MCF 10A (cell line): ENCODE measurements around the gene CNP. TPM values are rescaled to one million over a fixed set of nuclear protein-coding genes. Genes with fewer than 3 reads are reported as not detected.

ENCODE experiments used
- Bru-seq: library from RNA; stranded (reverse); fragments of 400-500 nt; gene quantifications from one replicate; lab custom pipeline; 2021; lab: Mats Ljungman, UMichigan
- BruChase-seq, 2 experiments: library from RNA; stranded (reverse); fragments of 400-500 nt; gene quantifications; one replicate each; lab custom pipeline; 2021; lab: Mats Ljungman, UMichigan
- BruUV-seq: library from RNA; stranded (reverse); fragments of 400-500 nt; replicated peaks from 2 replicates; lab custom pipeline; 2021; lab: Mats Ljungman, UMichigan
- CTCF ChIA-PET: fragments of 300-600 bp; sonication (Branson Sonifier 250); formaldehyde crosslinking; extraction: SDS; loops from one replicate; lab custom pipeline; 2021; ENCODE audit warnings: antibody characterized with exemption, inconsistent platforms; lab: Yijun Ruan, JAX
- POLR2A ChIA-PET: fragments of 300-600, 350-650 bp; sonication (Branson Sonifier 250); formaldehyde crosslinking; extraction: SDS; loops from one replicate; lab custom pipeline; 2020; ENCODE audit warnings: antibody characterized with exemption, inconsistent platforms; lab: Yijun Ruan, JAX
- DNase-seq: peaks from one replicate; pipeline ENCODE4 v3.0.0-alpha.2; 2018; ENCODE audit not compliant: unreplicated experiment
- H3K27ac Mint-ChIP-seq: one replicate; pipeline ENCODE4 v1.8.0; 2022; ENCODE audit warnings: mild to moderate bottlenecking, low read depth, mixed read lengths; ENCODE audit not compliant: unreplicated experiment
- H3K27me3 Mint-ChIP-seq: one replicate; pipeline ENCODE4 v1.8.0; 2022; ENCODE audit warnings: mixed read lengths; ENCODE audit not compliant: insufficient read depth, unreplicated experiment
- H3K36me3 Mint-ChIP-seq: one replicate; pipeline ENCODE4 v1.8.0; 2022; ENCODE audit warnings: mild to moderate bottlenecking, moderate library complexity, mixed read lengths; ENCODE audit not compliant: insufficient read depth, unreplicated experiment
- H3K4me1 Mint-ChIP-seq: one replicate; pipeline ENCODE4 v1.8.0; 2022; ENCODE audit warnings: mixed read lengths; ENCODE audit not compliant: insufficient read depth, unreplicated experiment
- H3K4me3 Mint-ChIP-seq: one replicate; pipeline ENCODE4 v1.8.0; 2022; ENCODE audit warnings: mild to moderate bottlenecking, moderate library complexity, mixed read lengths; ENCODE audit not compliant: unreplicated experiment
- H3K9me3 Mint-ChIP-seq: one replicate; pipeline ENCODE4 v1.8.0; 2022; ENCODE audit warnings: mixed read lengths; ENCODE audit not compliant: unreplicated experiment
- intact Hi-C: fragments of 100-400 bp; cut with micrococcal nuclease; formaldehyde crosslinking; loops from 2 replicates; pipeline ENCODE4 v1.14.1; 2022
- long read RNA-seq: library from polyadenylated mRNA; stranded (forward); transcript quantifications from one replicate; pipeline ENCODE4 v2.0.0, GENCODE V29; 2022
- total RNA-seq: library from RNA; stranded (reverse); gene quantifications from 2 replicates; pipeline ENCODE4 v1.2.3, GENCODE V29; 2022
- TF ChIP-seq, protein P1 (sequence below): fragments of 200-600 bp; IDR thresholded peaks from one replicate; pipeline ENCODE4 v1.8.0; 2022; ENCODE audit warnings: antibody characterized with exemption, mild to moderate bottlenecking; ENCODE audit not compliant: unreplicated experiment

Gene CNP
- total RNA-seq, result 42.6 and 46.2 TPM in 2 replicates
- Bru-seq, nascent RNA, result percentile 62 among the genes with signal in this experiment
- percentile 88 among the genes with signal in this experiment for BruChase-seq, experiment 1, labeled RNA remaining after a 6-hour chase
- percentile 71 among the genes with signal in this experiment for BruChase-seq, experiment 2, labeled RNA remaining after a 2-hour chase
- long read RNA-seq, full-length matches to known transcripts, result 110 of 127 reads
- long read RNA-seq, partial matches to known transcripts, result 7 of 127 reads
- long read RNA-seq, other reads (novel, unspliced or antisense), result 10 of 127 reads

DNA sequence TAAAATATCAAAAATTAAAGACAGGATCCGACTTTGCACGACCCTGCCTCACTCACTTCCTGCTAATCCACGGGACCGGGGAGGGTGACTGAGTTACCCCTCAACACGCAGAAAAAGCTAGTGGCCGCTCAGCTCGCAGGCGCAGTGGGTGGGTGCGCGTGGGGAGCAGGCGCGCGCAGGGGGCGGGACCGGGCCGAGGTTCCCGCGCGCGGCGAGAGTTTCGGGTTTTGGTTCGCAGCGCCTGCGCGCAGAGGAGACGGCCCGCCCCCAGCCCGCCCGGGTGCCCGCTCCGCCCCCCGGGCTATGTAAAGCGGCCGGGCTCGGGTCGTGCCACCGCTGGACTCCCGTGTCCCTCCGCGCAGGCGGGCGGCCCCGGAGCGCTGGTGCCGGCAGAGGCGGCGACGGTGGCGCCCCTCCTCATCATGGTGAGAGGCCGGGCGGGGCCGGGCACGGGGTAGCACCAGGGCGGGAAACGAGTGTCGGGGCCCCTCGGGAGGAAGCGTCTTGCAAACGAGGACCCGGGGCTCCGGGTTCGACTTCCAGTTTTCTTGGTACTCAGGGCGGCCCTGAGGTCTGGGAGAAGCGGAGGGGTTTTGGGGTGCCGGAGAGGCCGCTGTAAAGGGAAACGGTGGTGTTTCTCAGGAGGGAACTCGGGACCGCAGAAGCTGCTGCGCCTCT is at the start of gene CNP:
Gene CNP, plus strand, starts transcription at position 333 of the 678 bp plus-strand sequence. Its CDS starts 90 bp downstream, at position 423.
- TF ChIP-seq, protein P1, sequence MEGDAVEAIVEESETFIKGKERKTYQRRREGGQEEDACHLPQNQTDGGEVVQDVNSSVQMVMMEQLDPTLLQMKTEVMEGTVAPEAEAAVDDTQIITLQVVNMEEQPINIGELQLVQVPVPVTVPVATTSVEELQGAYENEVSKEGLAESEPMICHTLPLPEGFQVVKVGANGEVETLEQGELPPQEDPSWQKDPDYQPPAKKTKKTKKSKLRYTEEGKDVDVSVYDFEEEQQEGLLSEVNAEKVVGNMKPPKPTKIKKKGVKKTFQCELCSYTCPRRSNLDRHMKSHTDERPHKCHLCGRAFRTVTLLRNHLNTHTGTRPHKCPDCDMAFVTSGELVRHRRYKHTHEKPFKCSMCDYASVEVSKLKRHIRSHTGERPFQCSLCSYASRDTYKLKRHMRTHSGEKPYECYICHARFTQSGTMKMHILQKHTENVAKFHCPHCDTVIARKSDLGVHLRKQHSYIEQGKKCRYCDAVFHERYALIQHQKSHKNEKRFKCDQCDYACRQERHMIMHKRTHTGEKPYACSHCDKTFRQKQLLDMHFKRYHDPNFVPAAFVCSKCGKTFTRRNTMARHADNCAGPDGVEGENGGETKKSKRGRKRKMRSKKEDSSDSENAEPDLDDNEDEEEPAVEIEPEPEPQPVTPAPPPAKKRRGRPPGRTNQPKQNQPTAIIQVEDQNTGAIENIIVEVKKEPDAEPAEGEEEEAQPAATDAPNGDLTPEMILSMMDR, result no peak
- DNase-seq, result peak; percentile 88
- peak within 1 kb of the TSS; percentile 77 for H3K27ac Mint-ChIP-seq
- H3K36me3 Mint-ChIP-seq, result peaks cover 38% of the 10 kb centered on the region
- CTCF ChIA-PET, result interaction anchor here (0.7 to 1.0 kb wide), 2 partner anchors 36 to 1451 kb away, joined by 3 read pairs; partner anchors contain the start of gene ODAD4
- H3K27me3 Mint-ChIP-seq, result no peaks in the 10 kb centered on the region
- intact Hi-C loops, result loop anchor here (2.0 kb wide), 1 partner anchor 50 kb away; the partner anchor contains the start of gene DNAJC7
- POLR2A ChIA-PET, result interaction anchor here (0.5 to 8.5 kb wide), 39 partner anchors 10 to 1578 kb away, joined by 3 to 138 read pairs (median 4); partner anchors contain the start of genes ACLY, CAVIN1, DHX58 and DNAJC7
- no TSS peak for BruUV-seq
- no peaks in the 10 kb centered on the region for H3K9me3 Mint-ChIP-seq
- H3K4me3 Mint-ChIP-seq, result peak within 1 kb of the TSS; percentile 79
- peaks cover 25% of the 10 kb centered on the region for H3K4me1 Mint-ChIP-seq

DNA sequence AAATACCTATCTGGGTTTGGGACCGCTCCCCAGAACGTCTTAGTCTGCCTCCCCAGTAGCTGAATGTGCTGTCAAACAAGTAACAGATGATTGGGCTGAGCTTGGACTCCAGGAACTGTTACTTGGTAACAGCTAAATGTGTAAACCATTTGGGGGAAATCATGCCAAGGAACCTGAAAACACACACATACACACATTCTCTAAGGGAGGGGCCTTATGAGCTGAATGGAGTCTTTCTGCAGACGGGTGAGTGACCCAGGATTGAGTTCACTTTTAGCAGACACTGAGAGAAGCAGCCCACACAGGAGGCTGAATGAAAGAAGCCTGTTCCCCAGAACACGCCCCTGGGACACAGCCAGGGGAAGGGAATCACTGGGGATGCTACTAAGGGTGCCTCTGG is 49.4 kb upstream of the CNP start:
- ChIA-PET CTCF (interaction anchor here (0.5 to 0.8 kb wide), 3 partner anchors 60 to 108 kb away, joined by 3 to 5 read pairs (median 3); no protein-coding TSS in a partner anchor), POLR2A (interaction anchor here (0.5 to 6.0 kb wide), 16 partner anchors 8 to 1344 kb away, joined by 3 to 101 read pairs (median 11); partner anchors contain the start of genes CNP, DNAJC7, EIF1 and JUP)
- peaks cover 26% of the 10 kb centered on the region for H3K36me3 Mint-ChIP-seq
- peak overlapping the region; percentile 16 for H3K27ac Mint-ChIP-seq
- no peaks in the 10 kb centered on the region for H3K9me3 Mint-ChIP-seq
- peak overlapping the region; percentile 87 for H3K4me3 Mint-ChIP-seq
- intact Hi-C loops, result no loop called here
- TF ChIP-seq, protein P1, result no peak
- DNase-seq, result peak; percentile 16
- H3K4me1 Mint-ChIP-seq, result peaks cover 30% of the 10 kb centered on the region
- no TSS peak for BruUV-seq
- H3K27me3 Mint-ChIP-seq, result no peaks in the 10 kb centered on the region

DNA sequence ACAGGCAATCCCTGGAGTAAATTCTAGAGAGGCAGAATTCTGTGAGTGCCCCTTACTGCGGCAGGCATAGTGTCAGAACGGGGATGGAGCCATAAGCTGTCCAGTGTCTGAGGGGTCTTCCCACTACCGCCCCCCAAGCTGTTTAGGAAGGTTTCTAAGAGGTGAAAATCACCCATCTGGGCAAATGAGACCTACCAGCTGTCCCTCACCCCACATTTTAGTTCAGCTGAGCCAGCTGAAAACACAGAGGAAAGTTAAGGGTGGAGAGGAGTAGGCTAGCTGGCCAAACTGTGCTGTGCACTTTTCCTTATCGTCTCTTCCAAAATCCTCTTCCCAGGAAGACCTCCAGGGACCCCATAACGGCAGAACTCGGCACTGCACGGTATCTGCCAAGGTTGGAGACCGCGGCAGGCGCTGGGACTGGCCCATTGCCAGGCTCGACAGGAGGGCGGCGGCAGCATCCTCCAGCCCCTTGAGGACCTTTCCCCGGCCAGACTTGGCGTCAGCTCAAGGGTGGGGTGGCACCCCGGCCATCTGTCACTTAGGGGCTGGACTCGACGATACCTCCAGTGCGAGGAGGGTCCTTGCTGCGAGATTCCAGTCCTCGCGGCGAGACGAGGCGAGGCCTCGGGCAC is 48.8 kb upstream of the CNP start:
- TF ChIP-seq, protein P1, result no peak
- ChIA-PET CTCF (interaction anchor here (0.5 to 0.8 kb wide), 5 partner anchors 64 to 314 kb away, joined by 3 read pairs; no protein-coding TSS in a partner anchor), POLR2A (interaction anchor here (0.5 to 6.0 kb wide), 27 partner anchors 9 to 1344 kb away, joined by 3 to 101 read pairs (median 4); partner anchors contain the start of genes CNP, DNAJC7, EIF1 and JUP)
- Mint-ChIP-seq H3K27ac (peak overlapping the region; percentile 78), H3K36me3 (peaks cover 20% of the 10 kb centered on the region), H3K27me3 (no peaks in the 10 kb centered on the region), H3K4me3 (peak overlapping the region; percentile 87), H3K9me3 (no peaks in the 10 kb centered on the region), H3K4me1 (peaks cover 30% of the 10 kb centered on the region)
- intact Hi-C loops, result no loop called here
- DNase-seq, result peak; percentile 39
- BruUV-seq, result no TSS peak
